Left ventricle myocardium inferior (tissue), 1 donor: ENCODE data around the gene KHDC4. TPM values are rescaled to one million over a fixed set of nuclear protein-coding genes. Genes with fewer than 3 reads are reported as not detected.

Experiments used
- DNase-seq: peaks from one replicate; pipeline ENCODE4 v3.0.0-alpha.2; 2020
- H3K27ac ChIP-seq: fragments of 200-600 bp; replicated peaks from 2 replicates; pipeline ENCODE4 v1.8.0; 2021
- H3K27me3 ChIP-seq: fragments of 200-600 bp; 2 replicates; pipeline ENCODE4 v1.8.0; 2021; ENCODE audit warnings: low read depth
- H3K36me3 ChIP-seq: fragments of 200-600 bp; 2 replicates; pipeline ENCODE4 v1.8.0; 2021
- H3K4me1 ChIP-seq: fragments of 200-600 bp; 2 replicates; pipeline ENCODE4 v1.8.0; 2021
- H3K4me3 ChIP-seq: fragments of 200-600 bp; 2 replicates; pipeline ENCODE4 v1.8.0; 2021; ENCODE audit warnings: mild to moderate bottlenecking, moderate library complexity
- H3K9me3 ChIP-seq: fragments of 200-600 bp; replicated peaks from 2 replicates; pipeline ENCODE4 v1.8.0; 2021
- CTCF ChIP-seq: fragments of 200-600 bp; IDR thresholded peaks from 2 replicates; pipeline ENCODE4 v1.8.0; 2021; ENCODE audit warnings: antibody characterized with exemption, mild to moderate bottlenecking, borderline replicate concordance
- intact Hi-C: fragments of 100-400 bp; cut with micrococcal nuclease; formaldehyde crosslinking; loops from one replicate; pipeline ENCODE4 v1.11.0; 2022
- total RNA-seq: library from RNA; stranded (reverse); fragmentation: NEBNext Ultra II Directional; extraction: Animal tissue kit (Norgen Biotek cat#: 25700); gene quantifications from one replicate; pipeline ENCODE4 v1.2.1, GENCODE V29; 2021
- donor health status: DM: no; HTN: yes; CAD: no; lungs with severe emphysema.

Gene KHDC4
- total RNA-seq, 1 donor from 2014 or later, result 21.2 TPM

DNA sequence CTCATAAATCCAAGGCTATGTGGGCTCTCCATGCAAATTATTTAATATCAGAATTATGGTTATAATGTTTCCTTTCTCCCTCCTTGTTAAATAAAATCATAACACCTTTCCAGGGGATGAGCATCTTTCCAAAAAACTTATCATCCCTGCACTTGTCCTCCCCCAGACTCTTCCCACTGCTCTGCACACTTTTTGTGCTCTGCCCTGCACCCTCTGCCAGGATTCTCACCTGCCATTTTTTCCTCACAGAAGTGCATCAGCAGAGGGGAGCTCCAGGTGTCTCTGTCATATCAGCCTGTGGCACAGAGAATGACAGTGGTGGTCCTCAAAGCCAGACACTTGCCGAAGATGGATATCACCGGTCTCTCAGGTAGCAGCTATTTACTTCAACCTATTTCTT lies 54.0 kb downstream of the KHDC4 start:
- intact Hi-C loops, result no loop called here

DNA sequence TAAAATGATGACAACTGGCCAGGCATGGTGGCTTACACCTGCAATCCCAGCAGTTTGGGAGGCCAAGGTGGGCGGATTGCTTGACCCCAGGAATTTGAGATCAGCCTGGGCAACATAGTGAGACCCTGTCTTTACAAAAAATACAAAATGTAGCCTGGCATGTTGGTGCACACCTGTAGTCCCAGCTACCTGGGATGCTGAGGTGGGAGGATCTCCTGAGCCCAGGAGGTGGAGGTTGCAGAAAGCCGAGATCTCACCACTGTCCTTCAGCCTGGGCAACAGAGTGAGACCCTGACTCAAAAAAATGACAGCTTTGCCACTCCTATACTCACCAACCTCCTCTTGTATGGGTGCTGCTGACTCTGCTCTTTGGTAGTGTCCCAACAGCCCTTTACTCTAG lies 56.3 kb downstream of the KHDC4 start:
- H3K36me3 ChIP-seq, result peaks cover 15% of the 10 kb centered on the region
- TF ChIP-seq CTCF, result no peak
- DNase-seq, result no peak
- H3K27ac ChIP-seq, result no peak overlapping the region
- no peak overlapping the region for H3K4me3 ChIP-seq
- intact Hi-C loops, result no loop called here
- H3K9me3 ChIP-seq, result no peaks in the 10 kb centered on the region
- no peaks in the 10 kb centered on the region for H3K4me1 ChIP-seq
- H3K27me3 ChIP-seq, result no peaks in the 10 kb centered on the region

More for the DNA sequence above, 54.0 kb downstream of the KHDC4 start:
- Histone ChIP-seq H3K36me3 (peaks cover 15% of the 10 kb centered on the region), H3K9me3 (no peaks in the 10 kb centered on the region), H3K27me3 (no peaks in the 10 kb centered on the region), H3K4me1 (no peaks in the 10 kb centered on the region), H3K27ac (no peak overlapping the region), H3K4me3 (no peak overlapping the region)
- DNase-seq, result no peak
- TF ChIP-seq CTCF, result no peak

DNA sequence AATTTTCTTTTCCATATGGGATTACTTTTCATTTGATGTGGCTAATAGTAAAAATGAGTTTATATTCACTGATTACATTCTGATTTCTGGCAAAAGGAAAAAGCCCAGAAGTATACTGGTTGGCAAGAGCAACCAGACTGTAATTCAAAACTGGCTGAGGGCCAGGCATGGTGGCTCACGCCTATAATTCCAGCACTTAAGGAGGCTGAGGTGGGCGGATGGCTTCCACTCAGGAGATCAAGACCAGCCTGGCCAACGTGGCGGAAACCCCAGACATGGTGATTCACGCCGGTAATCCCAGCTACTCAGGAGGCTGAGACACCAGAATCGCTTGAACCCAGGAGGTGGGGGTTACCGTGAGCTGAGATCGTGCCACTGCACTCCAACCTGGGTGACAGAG lies 60.4 kb downstream of the KHDC4 start:
- peaks cover 20% of the 10 kb centered on the region for H3K4me1 ChIP-seq
- H3K4me3 ChIP-seq, result no peak overlapping the region
- no peaks in the 10 kb centered on the region for H3K27me3 ChIP-seq
- TF ChIP-seq CTCF, result no peak
- intact Hi-C loops, result no loop called here
- H3K9me3 ChIP-seq, result no peaks in the 10 kb centered on the region
- H3K36me3 ChIP-seq, result no peaks in the 10 kb centered on the region
- no peak overlapping the region for H3K27ac ChIP-seq
- no peak for DNase-seq

DNA sequence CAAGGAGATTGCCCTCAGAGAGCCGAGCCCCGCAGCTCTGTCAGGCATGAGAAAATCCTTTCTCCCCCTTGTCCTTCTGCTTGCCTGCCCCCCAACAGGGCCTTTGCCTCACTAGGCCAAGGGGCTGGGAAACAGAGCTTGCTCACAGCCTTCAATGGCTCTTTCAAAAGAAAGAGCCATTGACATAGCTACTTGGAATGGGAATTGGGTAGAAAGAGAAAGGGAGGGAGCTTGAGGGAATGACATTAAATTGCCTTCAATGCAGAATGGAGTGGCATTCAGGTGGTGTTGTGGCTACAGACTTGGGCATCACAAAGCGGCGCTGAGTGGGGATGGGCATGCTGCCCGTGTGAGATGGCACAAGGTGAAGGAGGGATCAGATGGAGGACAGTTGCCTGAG lies 61.7 kb downstream of the KHDC4 start:
- H3K27me3 ChIP-seq, result no peaks in the 10 kb centered on the region
- H3K4me3 ChIP-seq, result no peak overlapping the region
- peaks cover 9% of the 10 kb centered on the region for H3K36me3 ChIP-seq
- peak overlapping the region; percentile 55 for H3K27ac ChIP-seq
- no peak for TF ChIP-seq CTCF
- intact Hi-C loops, result no loop called here
- H3K4me1 ChIP-seq, result peaks cover 20% of the 10 kb centered on the region
- no peak for DNase-seq
- H3K9me3 ChIP-seq, result no peaks in the 10 kb centered on the region

- peak; percentile 38 for DNase-seq
- Histone ChIP-seq H3K27ac (peak overlapping the region; percentile 55), H3K36me3 (peaks cover 9% of the 10 kb centered on the region), H3K4me3 (no peak overlapping the region), H3K4me1 (peaks cover 20% of the 10 kb centered on the region), H3K9me3 (no peaks in the 10 kb centered on the region), H3K27me3 (no peaks in the 10 kb centered on the region)
- intact Hi-C loops, result no loop called here
- no peak for TF ChIP-seq CTCF
Measured at GRCh38 chr1:155871390-155871789, 62.8 kb downstream of the KHDC4 start.

- intact Hi-C loops, result no loop called here
- TF ChIP-seq CTCF, result no peak
- no peak for DNase-seq
Measured at GRCh38 chr1:155867766-155868165, 66.4 kb downstream of the KHDC4 start.

More at GRCh38 chr1:155867766-155868165, 66.4 kb downstream of the KHDC4 start:
- Histone ChIP-seq H3K4me1 (peaks cover 20% of the 10 kb centered on the region), H3K27ac (no peak overlapping the region), H3K9me3 (no peaks in the 10 kb centered on the region), H3K27me3 (no peaks in the 10 kb centered on the region), H3K4me3 (no peak overlapping the region), H3K36me3 (peaks cover 9% of the 10 kb centered on the region)
